HG02678 (cell line): ENCODE results near the gene TMEM109.
"Not testable (repeated sequence)": the region's sequence is repeated elsewhere in the genome, so short reads cannot be mapped to it uniquely, and the experiment has no call there.

ENCODE experiments used
- ATAC-seq: cut with Tn5 transposase; IDR thresholded peaks from one replicate; pipeline ENCODE4 v1.9.1; 2021; ENCODE audit warnings: mild to moderate bottlenecking, moderate library complexity; ENCODE audit not compliant: unreplicated experiment

TMEM109 gene

DNA sequence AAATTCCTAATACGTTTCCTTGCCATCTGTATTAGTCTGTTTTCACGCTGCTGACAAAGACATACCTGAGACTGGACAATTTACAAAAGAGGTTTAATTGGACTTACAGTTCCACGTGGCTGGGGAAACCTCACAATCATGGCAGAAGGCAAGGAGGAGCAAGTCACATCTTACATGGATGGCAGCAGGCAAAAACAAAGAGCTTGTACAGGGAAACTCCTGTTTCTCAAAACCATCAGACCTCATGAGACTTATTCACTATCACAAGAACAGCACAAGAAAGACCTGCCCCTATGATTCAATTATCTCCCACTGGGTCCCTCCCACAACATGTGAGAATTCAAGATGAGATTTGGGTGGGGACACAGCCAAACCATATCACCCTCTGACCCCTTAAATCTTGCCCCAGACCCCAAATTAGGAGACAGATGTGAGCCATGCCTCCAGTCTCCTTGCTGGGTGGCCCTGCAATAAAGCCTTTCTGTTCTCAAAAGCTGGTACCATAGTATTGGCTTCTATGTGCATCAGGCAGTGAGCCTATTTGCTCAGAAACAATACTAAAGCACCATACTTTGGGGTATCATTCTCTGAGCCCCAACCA, 4.2 kb upstream of the TMEM109 start:
- ATAC-seq = not testable (repeated sequence)

DNA sequence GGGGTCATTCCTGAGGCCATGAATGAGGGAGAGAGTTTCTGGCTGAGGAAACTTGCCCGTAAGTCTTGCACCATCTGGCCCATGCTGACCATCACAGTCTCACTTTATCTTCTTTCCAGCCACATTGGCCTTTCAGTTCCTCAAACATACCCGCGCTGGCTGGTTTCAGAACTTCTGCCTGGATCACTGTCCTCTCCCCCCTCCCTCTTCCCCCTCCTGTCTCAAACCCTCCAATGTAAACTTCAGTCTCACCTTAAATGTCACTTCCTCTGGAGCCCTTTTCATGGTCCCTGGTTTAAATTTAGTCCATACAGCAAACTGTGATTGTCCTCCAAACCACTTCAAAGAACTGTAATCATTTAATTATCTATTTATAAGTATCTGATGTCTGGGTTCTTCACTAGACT, 3.7 kb upstream of the TMEM109 start:
- peak; percentile 38 for ATAC-seq

DNA sequence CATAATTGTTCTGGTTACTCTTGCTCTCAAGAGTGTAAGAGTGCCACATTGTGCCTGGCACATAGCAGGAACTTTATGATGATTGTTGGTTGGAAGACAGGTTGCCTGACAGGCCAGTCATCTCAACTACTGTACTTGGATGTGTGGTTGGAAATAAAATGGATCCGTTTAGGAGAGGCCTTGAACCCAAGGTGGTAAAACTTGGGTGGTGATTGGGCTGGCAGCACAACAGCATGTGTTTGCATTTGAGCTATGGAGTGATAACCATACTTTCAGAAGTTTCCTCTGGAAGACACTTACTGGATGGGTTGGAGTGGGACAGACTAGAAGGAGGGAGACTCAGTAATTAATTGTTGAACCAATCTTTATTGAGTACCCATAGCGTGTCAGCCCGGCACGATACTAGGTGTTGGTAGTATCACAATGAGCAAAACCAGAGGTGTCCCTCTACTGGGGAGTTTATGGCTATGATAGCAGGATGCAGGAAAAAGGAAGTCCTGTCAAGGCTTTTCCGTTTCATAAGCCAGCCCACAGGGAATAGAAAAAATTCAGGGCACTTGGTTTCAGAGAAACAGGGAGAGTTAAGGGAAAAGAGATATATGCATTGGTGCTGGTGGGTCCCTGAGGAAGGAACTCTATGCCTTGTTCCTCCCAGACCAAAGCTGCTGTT, 3.1 kb upstream of the TMEM109 start:
- no peak for ATAC-seq

DNA sequence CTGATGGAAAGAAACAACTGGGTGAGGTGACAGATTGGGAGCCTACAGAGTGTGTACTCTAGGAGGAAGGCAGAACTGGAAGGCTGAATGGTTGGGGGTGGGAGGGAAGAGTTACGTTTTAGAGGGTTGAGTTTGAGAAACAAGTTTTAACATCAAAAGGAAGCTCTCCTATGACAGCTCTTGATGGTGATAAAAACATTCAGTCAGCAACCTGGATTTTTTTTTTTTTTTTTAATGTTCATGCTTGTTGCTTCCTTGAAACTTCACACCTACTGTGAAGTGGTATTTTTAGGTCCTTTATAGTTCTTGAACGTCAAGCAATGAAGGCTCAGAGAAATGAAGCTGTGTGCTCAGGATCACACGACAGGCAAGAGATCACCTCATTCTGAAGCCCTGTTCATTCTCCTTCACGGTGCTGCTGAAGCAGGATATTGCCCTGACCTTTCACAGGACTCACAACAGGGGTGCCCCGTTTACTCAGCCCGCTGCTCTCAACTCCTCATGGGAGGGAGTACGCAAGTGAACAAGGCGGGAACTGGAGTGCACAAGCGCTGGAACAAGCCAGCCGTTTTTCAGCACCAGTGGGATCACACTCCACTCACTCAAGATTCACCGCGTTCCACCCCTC, 1.6 kb upstream of the TMEM109 start:
- ATAC-seq = no peak

DNA sequence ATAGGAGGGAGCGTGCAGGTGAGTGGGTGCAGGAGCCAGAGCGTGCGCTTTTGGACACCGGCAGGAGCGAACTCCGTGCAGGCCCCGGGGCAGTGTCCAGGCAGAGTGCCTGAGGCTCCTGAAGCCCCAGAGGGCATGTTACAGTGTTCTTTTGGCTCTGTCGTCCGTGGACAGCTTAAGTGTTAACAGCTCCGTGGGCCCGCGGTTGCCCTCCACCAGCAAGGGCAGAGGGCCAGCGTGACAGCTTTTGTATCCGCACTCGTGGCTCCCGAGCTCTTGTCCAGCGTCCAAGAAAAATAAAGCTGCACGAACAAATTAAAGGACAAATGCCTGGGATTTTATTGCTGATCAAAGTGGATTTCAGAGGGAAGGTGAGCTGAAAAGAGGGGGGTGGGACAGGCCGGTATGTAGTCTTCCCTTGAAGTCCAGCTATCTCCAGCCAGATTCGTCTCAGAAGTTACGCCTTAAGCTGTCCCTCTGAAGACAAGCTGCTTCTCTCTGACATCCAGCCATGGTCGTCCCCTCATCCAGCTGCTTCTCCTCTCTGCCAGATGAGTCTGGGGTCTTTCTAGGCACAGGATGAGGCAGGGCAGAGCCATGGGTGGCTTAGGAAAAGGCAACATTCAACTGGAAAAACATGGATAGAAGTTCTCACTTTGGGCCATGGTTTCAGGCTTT, 968 bp upstream of the TMEM109 start:
- no peak for ATAC-seq

DNA sequence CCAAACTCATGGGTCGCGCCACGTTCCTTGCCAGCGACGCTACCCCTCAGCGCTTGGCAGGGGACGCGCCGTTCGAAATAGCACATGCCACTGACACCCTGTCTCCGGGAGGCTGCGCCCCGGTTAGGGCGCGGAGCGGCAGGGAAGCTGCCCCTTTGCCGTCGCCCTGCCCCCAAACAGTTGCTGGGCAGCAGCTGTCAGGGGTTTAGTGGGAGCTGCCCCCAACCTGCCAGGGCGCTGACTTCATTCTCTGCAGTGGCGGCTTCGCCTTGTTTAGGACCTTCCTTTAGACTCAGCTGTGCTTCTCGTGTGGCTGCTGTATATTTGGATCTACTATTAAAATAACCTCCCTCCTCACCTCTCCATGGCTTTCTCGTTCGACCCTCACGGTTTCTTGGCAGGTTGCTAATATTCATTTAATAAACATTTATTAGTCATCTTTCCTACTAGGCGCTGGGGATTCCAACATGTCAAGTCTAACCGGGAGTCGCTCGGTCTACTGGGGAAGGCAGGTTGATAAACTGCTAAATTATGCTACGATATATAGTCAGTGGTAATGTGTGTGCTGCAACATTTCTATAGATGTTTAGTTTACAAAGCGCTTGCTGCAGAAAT, 782 bp downstream of the TMEM109 start:
- ATAC-seq = peak; percentile 3

DNA sequence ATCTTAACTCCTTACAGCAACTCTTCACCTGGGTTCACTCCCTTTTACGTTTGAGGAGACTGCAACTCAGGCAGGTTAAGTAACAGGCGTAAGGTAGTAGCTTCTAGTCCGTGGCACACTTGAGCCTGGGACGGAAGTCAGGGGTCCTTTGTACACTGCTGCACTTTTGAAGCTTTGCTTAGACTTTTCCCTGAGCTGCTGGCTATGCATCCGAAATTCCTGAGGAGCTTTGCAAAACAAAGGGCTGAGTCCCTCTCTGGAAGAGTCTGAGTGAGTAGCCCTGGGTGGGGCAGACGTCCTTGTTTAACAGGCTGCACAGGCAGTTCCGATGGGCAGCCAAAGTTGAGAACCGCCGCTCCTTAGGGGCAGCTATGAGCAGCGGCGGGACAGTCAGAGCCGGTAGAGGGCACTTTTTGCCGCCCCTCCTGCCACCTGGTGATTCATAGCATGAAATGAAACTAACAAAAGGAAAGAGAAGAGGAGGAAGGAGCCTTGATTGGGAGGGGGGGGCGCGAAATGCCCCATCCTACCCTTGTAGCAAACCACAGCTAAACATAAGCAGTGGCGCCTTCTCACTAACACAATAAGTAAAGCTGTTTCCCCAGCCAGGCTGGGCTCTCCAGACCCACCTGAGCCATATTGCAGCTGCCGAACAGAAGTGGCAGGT, 1.4 kb downstream of the TMEM109 start:
- ATAC-seq = peak; percentile 48

DNA sequence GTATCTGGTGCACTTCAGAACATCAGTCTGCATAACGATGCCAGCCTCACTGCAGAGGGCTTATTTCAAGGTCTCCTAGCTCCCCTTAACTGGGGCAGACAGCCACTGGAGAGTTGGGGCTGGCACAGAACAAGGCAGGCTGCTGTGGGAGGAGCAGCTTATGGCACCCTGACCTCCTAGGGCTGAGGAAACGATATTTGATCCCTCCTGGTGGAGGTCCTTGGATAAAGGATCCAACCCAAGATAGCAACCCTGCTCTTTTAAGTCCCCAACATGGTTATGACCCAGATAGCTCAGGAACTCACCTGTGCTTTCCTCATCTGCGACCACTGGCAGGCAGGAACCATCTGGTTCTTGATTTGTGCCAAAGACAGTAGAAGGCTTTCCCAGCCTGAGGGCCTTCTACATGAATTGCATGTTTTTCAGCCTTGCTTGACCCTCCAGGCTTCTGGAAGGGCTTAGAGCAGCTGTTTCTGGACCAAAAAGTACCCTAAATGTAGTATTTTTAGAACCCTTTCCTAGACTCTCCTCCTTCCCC, 2.8 kb downstream of the TMEM109 start:
- no peak for ATAC-seq

DNA sequence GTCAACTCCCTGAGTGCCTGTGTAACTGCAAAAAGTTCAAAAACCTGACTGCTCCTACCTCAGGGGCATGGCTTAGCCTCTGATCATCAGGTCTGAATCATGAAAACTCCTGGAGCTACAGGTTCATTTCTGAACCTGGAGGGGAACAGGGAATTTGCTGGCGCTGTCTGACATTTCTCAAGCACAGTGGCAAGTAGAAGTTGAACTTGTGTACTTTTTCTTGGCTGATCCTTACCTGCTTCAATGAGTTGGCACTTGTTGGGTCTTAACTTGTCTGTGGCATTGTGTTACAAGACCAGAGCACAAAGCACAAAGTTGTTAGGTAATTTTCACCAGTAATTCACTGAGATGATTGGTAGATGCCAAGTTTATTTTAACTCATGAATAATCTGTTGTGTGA, 3.3 kb downstream of the TMEM109 start:
- no peak for ATAC-seq

DNA sequence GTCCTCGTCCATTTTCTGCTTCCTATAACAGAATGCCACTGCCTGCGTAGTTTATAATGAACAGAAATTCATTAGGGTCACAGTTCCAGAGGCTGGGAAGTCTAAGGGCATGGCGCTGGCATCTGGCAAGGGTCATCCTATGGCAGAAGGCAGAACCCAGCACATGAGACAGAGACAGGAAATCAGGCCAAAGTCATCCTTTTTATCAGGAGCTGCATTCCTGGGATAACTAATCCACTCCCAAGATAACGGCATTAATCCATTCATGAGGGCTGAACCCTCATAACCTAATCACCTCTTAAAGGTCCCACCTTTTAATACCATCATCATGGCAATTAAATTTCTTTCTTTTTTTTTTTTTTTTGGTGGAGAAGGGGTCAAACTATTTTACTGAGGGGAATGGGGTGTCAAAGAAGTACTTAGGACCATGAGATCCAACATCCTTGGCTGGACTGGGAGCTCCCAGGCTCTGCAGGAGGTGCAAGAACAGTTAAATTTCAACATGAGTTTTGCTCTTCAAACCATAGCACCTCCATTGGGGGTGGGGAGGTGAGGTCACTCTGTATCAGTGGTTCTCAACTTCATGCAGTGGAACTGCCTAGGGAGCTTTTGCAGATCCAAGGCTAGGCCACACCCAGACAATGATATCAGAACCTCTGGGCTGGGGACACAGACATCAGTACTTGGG, 4.4 kb downstream of the TMEM109 start:
- no peak for ATAC-seq

DNA sequence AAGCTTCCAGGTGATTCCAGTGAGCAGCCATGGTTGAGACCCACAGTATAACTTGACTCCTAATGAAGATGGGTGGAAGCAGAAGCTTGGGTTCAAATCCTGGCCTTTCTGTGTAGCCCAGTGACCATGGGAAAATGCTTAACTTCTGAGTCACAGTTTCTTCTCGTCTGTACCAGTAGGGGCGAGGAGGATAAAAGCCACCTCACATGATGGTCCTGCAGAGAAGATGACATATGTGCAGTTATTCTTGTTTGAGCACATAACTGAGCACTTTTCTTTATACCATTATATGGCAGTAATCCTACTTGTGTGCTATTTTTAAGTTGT, 4.9 kb downstream of the TMEM109 start:
- ATAC-seq = no peak

DNA sequence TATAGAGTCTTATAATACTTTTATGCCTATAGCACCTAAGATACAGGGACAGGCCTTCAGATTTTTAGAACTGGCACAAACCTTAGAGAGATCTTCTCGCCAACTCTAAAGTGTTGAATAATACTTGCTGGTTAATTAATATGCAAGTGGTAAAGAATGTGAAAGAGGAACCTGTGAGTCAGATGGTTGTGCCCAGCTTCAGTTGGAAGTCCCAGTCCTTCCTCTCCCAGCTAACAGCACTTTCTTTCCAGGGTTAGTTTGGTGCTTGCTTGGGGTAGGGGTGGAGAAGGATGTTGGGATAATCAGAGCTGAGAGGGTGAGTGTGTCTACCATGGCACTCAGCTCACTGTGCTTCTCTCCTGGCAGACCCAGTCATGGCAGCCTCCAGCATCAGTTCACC, 5.4 kb downstream of the TMEM109 start:
- ATAC-seq = no peak

DNA sequence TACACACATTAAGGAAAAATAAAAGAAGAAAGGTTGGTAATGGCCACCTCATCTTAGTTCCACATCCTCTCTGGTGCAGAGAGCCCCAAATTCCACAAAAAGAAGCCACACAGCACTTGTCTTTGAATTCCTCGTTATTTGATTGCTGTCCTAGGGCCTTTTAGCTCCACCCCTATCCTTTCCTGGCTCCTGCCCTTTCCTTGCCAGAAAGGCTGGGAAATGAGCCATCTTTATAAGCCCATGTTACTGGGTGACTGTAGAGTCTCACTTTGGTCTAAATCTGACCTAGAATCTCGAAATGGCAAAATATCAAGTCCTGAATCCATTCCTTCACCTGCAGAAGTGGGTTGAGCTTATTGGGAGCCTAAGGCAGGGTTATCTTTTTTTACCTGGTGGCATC, 6.0 kb downstream of the TMEM109 start:
- ATAC-seq = no peak

DNA sequence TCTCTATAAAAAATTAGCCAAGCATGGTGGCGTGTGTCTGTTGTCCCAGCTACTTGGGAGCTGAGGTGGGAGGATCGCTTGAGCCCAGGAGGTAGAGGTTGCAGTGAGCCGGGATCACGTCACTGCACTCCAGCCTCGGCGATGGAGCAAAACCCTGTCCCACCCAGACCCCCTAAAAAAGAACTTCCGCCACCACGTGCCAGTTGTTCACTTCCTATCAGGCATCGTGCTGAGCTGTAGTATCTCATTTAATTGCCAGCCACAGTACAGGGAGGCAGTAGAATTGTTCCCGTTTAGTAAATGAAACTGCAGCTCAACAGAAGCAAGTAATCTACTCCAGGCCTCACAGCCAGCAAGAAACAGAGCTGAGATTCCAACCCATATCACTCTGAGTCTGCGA, 7.3 kb downstream of the TMEM109 start:
- no peak for ATAC-seq

DNA sequence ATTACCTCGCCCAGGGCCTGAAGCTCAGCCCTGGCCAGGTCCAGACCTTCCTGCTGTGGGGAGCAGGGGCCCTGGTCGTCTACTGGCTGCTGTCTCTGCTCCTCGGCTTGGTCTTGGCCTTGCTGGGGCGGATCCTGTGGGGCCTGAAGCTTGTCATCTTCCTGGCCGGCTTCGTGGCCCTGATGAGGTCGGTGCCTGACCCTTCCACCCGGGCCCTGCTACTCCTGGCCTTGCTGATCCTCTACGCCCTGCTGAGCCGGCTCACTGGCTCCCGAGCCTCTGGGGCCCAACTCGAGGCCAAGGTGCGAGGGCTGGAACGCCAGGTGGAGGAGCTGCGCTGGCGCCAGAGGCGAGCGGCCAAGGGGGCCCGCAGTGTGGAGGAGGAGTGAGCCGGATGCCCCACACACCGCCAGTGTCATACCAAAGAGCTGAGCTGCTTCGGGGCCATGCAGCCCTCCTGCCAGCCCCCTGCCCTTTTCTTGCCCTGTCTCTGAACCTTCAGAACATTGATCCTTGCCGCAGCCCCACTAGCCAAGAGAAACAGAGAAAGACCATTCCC, 7.9 kb downstream of the TMEM109 start:
- ATAC-seq = no peak

DNA sequence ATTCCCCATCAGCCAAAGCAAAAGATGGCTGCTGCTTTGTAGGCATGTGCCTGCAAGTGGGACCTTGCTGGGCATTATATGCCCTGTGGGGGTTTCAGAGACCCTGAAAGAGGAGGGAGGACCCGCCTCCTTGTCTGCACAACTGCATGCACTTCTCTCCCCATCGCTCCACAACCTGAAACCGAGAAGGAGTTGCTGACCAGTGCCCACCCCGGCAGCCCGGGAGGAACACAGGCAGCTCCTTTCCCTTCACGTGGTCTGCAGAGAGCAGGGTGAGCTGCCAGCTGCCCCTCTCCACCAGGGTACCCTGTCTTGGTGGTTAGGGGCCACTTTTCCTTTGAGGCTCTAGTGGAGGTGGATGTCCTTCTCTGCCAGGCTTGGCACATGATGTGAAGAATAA, 8.9 kb downstream of the TMEM109 start:
- no peak for ATAC-seq

DNA sequence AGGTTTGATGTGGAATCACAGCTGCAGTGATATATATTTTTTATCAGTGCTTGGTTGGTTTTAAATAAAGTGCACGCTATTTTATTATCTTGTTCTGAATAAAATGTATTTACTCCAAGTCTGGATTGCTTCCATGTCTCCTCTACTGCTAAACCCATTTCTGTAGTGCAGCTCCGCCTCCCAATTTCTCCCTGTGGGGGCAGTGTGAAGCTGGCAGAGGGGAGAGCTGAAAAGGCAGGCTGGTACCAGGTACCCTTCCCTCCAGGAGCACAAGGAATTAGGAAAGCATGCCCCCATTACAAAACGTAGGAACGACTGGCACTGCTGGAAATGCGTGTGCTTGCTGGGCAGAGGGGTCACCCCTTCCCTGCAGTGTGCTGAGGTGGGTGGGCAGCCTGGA, 9.4 kb downstream of the TMEM109 start:
- no peak for ATAC-seq

DNA sequence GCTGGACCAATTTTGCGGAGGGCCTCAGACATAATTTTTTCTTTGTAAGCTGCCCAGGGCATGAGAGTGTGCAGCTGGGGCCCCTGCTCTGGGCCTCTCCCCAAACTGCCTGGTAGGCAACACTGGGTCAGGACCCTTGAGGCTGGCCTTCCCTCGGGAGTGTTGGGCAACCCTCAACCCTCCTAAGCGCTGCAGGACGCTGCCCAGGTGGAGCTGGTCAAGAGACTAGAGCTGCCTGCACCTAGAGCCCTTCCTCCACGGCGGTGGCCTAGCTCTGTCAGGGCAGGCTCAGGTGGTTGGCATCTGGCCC, 9.8 kb downstream of the TMEM109 start:
- ATAC-seq = no peak

DNA sequence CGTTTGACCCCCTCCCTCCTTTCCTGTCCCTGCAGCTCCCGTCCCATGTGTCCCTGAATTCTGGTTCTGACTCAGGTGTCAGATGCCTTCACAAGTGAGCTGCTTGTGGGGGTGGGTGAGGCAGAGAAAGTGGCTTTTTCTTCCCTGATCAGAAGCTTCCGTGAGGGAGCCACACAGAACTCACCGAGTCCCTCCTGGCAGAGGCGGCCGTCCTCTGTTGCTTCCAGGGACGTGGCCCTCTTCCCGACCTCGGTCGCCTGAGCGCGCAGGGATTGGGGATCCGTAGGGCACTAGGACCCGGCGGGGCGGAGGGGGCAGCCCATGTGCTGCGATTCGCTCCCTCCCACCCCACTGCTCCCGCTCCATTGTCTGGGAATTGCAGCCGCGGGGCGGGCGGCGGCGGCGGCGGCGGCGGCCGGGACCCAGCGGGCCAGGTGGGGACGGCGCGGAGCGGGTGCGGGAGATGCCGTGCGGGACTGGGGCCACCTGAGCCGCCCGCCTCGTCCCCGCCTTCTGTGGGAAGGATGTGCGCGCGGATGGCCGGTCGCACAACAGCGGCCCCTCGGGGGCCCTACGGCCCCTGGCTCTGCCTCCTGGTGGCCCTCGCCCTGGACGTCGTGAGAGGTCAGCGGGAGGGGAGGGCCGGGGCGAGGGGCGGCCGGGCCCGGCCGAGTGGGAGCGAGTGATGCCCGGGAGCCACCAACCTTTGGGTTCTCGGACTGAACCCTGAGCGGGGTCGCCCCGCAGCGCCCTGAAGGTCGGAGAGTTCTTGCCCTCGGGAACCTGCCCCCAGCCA, 10.3 kb downstream of the TMEM109 start, which contains the start of gene TMEM132A:
Gene TMEM132A (plus strand): TSS at position 351 of the 796 bp plus-strand sequence. CDS start 174 bp downstream, at position 525.
- ATAC-seq = peak; percentile 39
